ENCODE results near the gene ACVR1B.

The ACVR1B gene

DNA sequence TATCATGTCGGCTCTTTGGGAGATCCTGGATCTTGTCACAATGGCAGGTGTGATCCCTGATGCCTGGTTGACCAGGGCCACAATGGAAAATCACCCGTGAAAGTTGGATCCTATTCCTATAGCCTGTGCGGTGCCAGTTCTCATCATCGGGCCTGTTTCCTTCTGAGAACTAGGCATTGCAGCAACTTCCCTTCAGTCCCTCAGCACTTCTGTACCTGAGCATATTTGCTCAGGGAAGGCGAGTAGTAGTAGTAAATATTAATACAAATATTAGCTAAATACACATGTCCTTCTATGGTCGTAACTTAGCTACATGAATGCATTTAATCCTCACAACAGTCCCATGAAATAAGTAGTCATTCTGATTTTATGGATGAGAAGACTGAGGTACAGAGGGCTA, 33.2 kb downstream of the ACVR1B start:
- H3K4me3 ChIP-seq (ENCODE audit: low read depth, low read length): no peak overlapping the region
- no peak for DNase-seq (ENCODE audit: low read depth)
- TF ChIP-seq, protein P1, sequence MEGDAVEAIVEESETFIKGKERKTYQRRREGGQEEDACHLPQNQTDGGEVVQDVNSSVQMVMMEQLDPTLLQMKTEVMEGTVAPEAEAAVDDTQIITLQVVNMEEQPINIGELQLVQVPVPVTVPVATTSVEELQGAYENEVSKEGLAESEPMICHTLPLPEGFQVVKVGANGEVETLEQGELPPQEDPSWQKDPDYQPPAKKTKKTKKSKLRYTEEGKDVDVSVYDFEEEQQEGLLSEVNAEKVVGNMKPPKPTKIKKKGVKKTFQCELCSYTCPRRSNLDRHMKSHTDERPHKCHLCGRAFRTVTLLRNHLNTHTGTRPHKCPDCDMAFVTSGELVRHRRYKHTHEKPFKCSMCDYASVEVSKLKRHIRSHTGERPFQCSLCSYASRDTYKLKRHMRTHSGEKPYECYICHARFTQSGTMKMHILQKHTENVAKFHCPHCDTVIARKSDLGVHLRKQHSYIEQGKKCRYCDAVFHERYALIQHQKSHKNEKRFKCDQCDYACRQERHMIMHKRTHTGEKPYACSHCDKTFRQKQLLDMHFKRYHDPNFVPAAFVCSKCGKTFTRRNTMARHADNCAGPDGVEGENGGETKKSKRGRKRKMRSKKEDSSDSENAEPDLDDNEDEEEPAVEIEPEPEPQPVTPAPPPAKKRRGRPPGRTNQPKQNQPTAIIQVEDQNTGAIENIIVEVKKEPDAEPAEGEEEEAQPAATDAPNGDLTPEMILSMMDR (IDR thresholded peaks at IDR 0.05; ENCODE audit: low read depth, low read length): no peak
- TF ChIP-seq, protein P2, sequence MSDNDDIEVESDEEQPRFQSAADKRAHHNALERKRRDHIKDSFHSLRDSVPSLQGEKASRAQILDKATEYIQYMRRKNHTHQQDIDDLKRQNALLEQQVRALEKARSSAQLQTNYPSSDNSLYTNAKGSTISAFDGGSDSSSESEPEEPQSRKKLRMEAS (IDR thresholded peaks at IDR 0.05; ENCODE audit: low read depth, low read length): no peak
- TF ChIP-seq MYC (IDR thresholded peaks at IDR 0.05; ENCODE audit: low read depth, low read length) (no peak), POLR2A (IDR thresholded peaks at IDR 0.05; ENCODE audit: extremely low read depth, insufficient read length) (no peak)

DNA sequence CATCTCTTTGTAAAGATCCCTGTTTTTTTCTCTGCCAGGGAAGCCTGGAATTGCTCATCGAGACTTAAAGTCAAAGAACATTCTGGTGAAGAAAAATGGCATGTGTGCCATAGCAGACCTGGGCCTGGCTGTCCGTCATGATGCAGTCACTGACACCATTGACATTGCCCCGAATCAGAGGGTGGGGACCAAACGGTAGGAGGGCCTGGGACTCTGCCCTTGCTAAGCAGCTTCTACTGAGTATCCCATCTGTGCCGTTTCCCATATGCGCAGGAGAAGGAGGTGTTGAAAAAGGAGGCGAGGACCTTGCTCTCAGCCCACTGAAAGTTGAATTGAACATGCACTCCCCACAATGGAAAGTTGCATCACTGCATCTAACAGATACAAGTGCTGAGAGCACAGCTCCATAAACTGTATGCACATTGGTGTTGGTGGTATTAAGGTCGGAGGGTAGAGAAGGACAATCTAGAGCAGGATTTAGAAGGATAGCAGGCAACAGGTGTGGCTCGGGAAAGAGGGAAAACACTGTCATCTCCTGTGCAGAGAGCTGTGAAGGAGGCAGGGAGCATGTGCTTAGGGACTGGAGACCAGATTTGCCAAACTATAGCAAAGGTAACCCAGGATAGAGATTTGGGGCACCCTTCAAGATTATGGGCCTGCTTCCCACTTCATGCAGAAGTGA, 33.8 kb downstream of the ACVR1B start:
- no peak for DNase-seq (ENCODE audit: low read depth)
- TF ChIP-seq, protein P1 (IDR thresholded peaks at IDR 0.05; ENCODE audit: low read depth, low read length): no peak
- no peak for TF ChIP-seq MYC (IDR thresholded peaks at IDR 0.05; ENCODE audit: low read depth, low read length)
- TF ChIP-seq POLR2A (IDR thresholded peaks at IDR 0.05; ENCODE audit: extremely low read depth, insufficient read length): no peak
- TF ChIP-seq, protein P2 (IDR thresholded peaks at IDR 0.05; ENCODE audit: low read depth, low read length): no peak
- H3K4me3 ChIP-seq (ENCODE audit: low read depth, low read length): no peak overlapping the region

DNA sequence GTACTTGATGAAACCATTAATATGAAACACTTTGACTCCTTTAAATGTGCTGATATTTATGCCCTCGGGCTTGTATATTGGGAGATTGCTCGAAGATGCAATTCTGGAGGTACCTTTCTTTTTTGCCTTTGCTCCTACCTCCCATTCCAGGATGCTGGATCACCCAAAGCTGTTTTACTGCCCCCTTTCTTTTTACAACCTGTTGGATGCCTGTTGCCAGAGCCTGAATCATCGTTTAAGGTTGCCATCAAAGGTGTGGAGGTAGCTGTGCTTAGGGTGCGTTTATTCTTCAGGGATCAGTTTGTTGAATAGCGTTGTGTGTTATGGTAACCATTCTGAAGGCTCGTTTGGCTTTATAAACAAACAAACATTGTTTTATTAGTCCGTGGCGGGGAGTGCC, 35.3 kb downstream of the ACVR1B start:
- DNase-seq (ENCODE audit: low read depth): no peak
- no peak for TF ChIP-seq MYC (IDR thresholded peaks at IDR 0.05; ENCODE audit: low read depth, low read length)
- TF ChIP-seq, protein P2 (IDR thresholded peaks at IDR 0.05; ENCODE audit: low read depth, low read length): no peak
- no peak for TF ChIP-seq POLR2A (IDR thresholded peaks at IDR 0.05; ENCODE audit: extremely low read depth, insufficient read length)
- TF ChIP-seq, protein P1 (IDR thresholded peaks at IDR 0.05; ENCODE audit: low read depth, low read length): no peak
- H3K4me3 ChIP-seq (ENCODE audit: low read depth, low read length): no peak overlapping the region

DNA sequence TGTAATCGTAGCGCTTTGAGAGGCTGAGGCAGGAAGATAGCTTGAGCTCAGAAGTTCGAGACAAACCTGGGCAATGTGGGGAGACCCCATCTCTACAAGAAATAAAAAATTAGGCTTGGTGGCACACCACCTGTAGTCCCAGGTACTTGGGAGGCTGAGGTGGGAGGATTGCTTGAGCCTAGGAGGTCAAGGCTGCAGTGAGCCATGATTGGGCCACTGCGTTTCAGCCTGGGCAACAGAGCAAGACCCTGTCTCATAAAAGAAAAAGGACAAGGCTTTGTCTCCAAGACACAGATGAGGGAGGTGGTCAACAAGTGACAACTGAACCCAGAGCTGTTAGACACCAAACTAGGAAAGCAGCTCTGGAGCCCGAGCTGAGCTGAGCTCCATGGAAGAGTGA, 40.7 kb downstream of the ACVR1B start:
- TF ChIP-seq, protein P2 (IDR thresholded peaks at IDR 0.05; ENCODE audit: low read depth, low read length): no peak
- TF ChIP-seq MYC (IDR thresholded peaks at IDR 0.05; ENCODE audit: low read depth, low read length) (no peak), POLR2A (IDR thresholded peaks at IDR 0.05; ENCODE audit: extremely low read depth, insufficient read length) (no peak)
- TF ChIP-seq, protein P1 (IDR thresholded peaks at IDR 0.05; ENCODE audit: low read depth, low read length): no peak
- no peak for DNase-seq (ENCODE audit: low read depth)
- no peak overlapping the region for H3K4me3 ChIP-seq (ENCODE audit: low read depth, low read length)

DNA sequence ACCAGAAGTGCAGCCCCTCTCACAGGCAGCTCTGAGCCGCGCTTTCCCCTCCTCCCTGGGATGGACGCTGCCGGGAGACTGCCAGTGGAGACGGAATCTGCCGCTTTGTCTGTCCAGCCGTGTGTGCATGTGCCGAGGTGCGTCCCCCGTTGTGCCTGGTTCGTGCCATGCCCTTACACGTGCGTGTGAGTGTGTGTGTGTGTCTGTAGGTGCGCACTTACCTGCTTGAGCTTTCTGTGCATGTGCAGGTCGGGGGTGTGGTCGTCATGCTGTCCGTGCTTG, 43.0 kb downstream of the ACVR1B start:
- DNase-seq (ENCODE audit: low read depth): no peak
- no peak overlapping the region for H3K4me3 ChIP-seq (ENCODE audit: low read depth, low read length)
- TF ChIP-seq POLR2A (IDR thresholded peaks at IDR 0.05; ENCODE audit: extremely low read depth, insufficient read length) (no peak), MYC (IDR thresholded peaks at IDR 0.05; ENCODE audit: low read depth, low read length) (no peak)
- TF ChIP-seq, protein P2 (IDR thresholded peaks at IDR 0.05; ENCODE audit: low read depth, low read length): no peak
- TF ChIP-seq, protein P1 (IDR thresholded peaks at IDR 0.05; ENCODE audit: low read depth, low read length): no peak
